Neutrophil (primary cell): Measurements from ENCODE around the gene SLC25A44.

Source experiments
- H3K27ac ChIP-seq: fragments of 200-600 bp; sonication (generic); 2 replicates; pipeline ENCODE4 v1.5.1; 2016; ENCODE audit warnings: mild to moderate bottlenecking, moderate library complexity
- H3K27me3 ChIP-seq: fragments of 200-600 bp; sonication (generic); 2 replicates; pipeline ENCODE4 v1.6.0; 2016; ENCODE audit warnings: mild to moderate bottlenecking
- H3K36me3 ChIP-seq: fragments of 200-600 bp; sonication (generic); 2 replicates; pipeline ENCODE4 v1.5.1; 2017
- H3K4me1 ChIP-seq, 2 experiments: fragments of 200-600 bp in 1 of 2; sonication (generic) in 1 of 2; 1 replicate in 1 of 2; 2 replicates in 1 of 2; pipeline versions ENCODE4 v1.5.1 to v1.6.1; 2013 to 2016; ENCODE audit warnings: low read depth in 1 of 2, low read length in 1 of 2, mild to moderate bottlenecking in 1 of 2, moderate library complexity in 1 of 2; ENCODE audit not compliant: control insufficient read depth in 1 of 2, insufficient read depth in 1 of 2
- H3K4me3 ChIP-seq, 2 experiments: fragments of 200-600 bp in 1 of 2; sonication (generic) in 1 of 2; 1 replicate in 1 of 2; 2 replicates in 1 of 2; pipeline ENCODE4 v1.5.1; 2013 to 2016; ENCODE audit warnings: low read depth in 1 of 2, low read length in 1 of 2, mild to moderate bottlenecking in 1 of 2, moderate library complexity in 1 of 2
- H3K9me3 ChIP-seq: fragments of 200-600 bp; sonication (generic); 2 replicates; pipeline ENCODE4 v1.5.1; 2016
- CTCF ChIP-seq: fragments of 200-600 bp; sonication (generic); IDR thresholded peaks from 2 replicates; pipeline ENCODE4 v1.5.1; 2016; ENCODE audit warnings: antibody characterized with exemption

The SLC25A44 gene

GRCh38 chr1:156194300-156194652 is 372 bp downstream of the SLC25A44 start:
- no peak for TF ChIP-seq CTCF
- H3K4me3 ChIP-seq, result peak overlapping the region; percentile 82 to 100
- H3K27me3 ChIP-seq, result no peaks in the 10 kb centered on the region
- H3K9me3 ChIP-seq, result no peaks in the 10 kb centered on the region
- H3K4me1 ChIP-seq, result peaks cover 60 to 69% of the 10 kb centered on the region in 2 experiments
- peak overlapping the region; percentile 83 for H3K27ac ChIP-seq
- H3K36me3 ChIP-seq, result peaks cover 39% of the 10 kb centered on the region

GRCh38 chr1:156195853-156196252 is 1.9 kb downstream of the SLC25A44 start:
- H3K9me3 ChIP-seq, result no peaks in the 10 kb centered on the region
- H3K4me3 ChIP-seq, result no peak overlapping the region
- no peak for TF ChIP-seq CTCF
- peaks cover 54% of the 10 kb centered on the region for H3K36me3 ChIP-seq
- peak overlapping the region; percentile 5 for H3K27ac ChIP-seq
- H3K4me1 ChIP-seq, result peaks cover 76 to 85% of the 10 kb centered on the region in 2 experiments
- H3K27me3 ChIP-seq, result no peaks in the 10 kb centered on the region

GRCh38 chr1:156196445-156196844 is 2.5 kb downstream of the SLC25A44 start:
- no peaks in the 10 kb centered on the region for H3K9me3 ChIP-seq
- H3K27me3 ChIP-seq, result no peaks in the 10 kb centered on the region
- peaks cover 54% of the 10 kb centered on the region for H3K36me3 ChIP-seq
- H3K4me3 ChIP-seq, result no peak overlapping the region
- peaks cover 79 to 87% of the 10 kb centered on the region in 2 experiments for H3K4me1 ChIP-seq
- peak overlapping the region; percentile 39 for H3K27ac ChIP-seq
- TF ChIP-seq CTCF, result no peak

GRCh38 chr1:156198831-156199349 is 5.0 kb downstream of the SLC25A44 start:
- Histone ChIP-seq H3K4me1 (peaks cover 90 to 93% of the 10 kb centered on the region in 2 experiments), H3K4me3 (no peak overlapping the region), H3K27ac (peak overlapping the region; percentile 87), H3K9me3 (no peaks in the 10 kb centered on the region), H3K36me3 (peaks cover 54% of the 10 kb centered on the region), H3K27me3 (no peaks in the 10 kb centered on the region)
- no peak for TF ChIP-seq CTCF

GRCh38 chr1:156200044-156200443 is 6.1 kb downstream of the SLC25A44 start:
- peaks cover 65% of the 10 kb centered on the region for H3K36me3 ChIP-seq
- H3K4me1 ChIP-seq, result peaks cover 91 to 95% of the 10 kb centered on the region in 2 experiments
- H3K9me3 ChIP-seq, result no peaks in the 10 kb centered on the region
- no peaks in the 10 kb centered on the region for H3K27me3 ChIP-seq
- TF ChIP-seq CTCF, result no peak
- peak overlapping the region; percentile 87 for H3K27ac ChIP-seq
- no peak overlapping the region for H3K4me3 ChIP-seq
